Vagina (tissue), 2 donors: ENCODE data around the gene MCCC2. TPM values are rescaled to one million over a fixed set of nuclear protein-coding genes. Genes with fewer than 3 reads are reported as not detected.

ENCODE experiments used
- DNase-seq, 2 donors: peaks; one replicate each; pipeline ENCODE4 v3.0.0-alpha.2; 2017; ENCODE audit errors: extremely low spot score in 2 of 2
- H3K27ac ChIP-seq: fragments of 200-600 bp; sonication (generic); one replicate; pipeline ENCODE4 v1.5.1; 2019
- H3K27me3 ChIP-seq: fragments of 200-600 bp; sonication (generic); one replicate; pipeline ENCODE4 v1.5.1; 2019
- H3K36me3 ChIP-seq, 2 donors: fragments of 200-600 bp; sonication (generic); one replicate each; pipeline ENCODE4 v1.5.1; 2017 to 2019
- H3K4me1 ChIP-seq: fragments of 200-600 bp; sonication (generic); one replicate; pipeline ENCODE4 v1.5.1; 2019
- H3K4me3 ChIP-seq, 2 donors: fragments of 200-600 bp; sonication (generic); 1 replicate in 1 of 2; 2 replicates in 1 of 2; pipeline ENCODE4 v1.5.1; 2016 to 2019
- H3K9me3 ChIP-seq: fragments of 200-600 bp; sonication (generic); one replicate; pipeline ENCODE4 v1.5.1; 2019
- POLR2A ChIP-seq, 2 donors: fragments of 450-650 bp; IDR thresholded peaks; one replicate each; pipeline ENCODE4 v1.6.1; 2017; ENCODE audit warnings: antibody characterized with exemption in 2 of 2, mild to moderate bottlenecking in 2 of 2, moderate library complexity in 2 of 2
- POLR2AphosphoS5 ChIP-seq, 2 donors: sonication (generic); formaldehyde crosslinking; IDR thresholded peaks; one replicate each; pipeline ENCODE4 v1.9.0; 2017; ENCODE audit warnings: antibody characterized with exemption in 2 of 2, mild to moderate bottlenecking in 2 of 2, low read depth in 1 of 2; ENCODE audit not compliant: insufficient read depth in 1 of 2
- intact Hi-C: fragments of 100-400 bp; cut with DNase I; formaldehyde crosslinking; loops from one replicate; pipeline ENCODE4 v1.15.1; 2023
- total RNA-seq: library from RNA; depleted of rRNA; stranded (reverse); fragments of >200 nt; gene quantifications from one replicate; pipeline ENCODE4 v1.2.3, GENCODE V29; 2016
- TF ChIP-seq, protein P1 (sequence below), 3 experiments: fragments of 450-650 bp in 2 of 3; fragments of 200-600 bp in 1 of 3; sonication (generic) in 1 of 3; IDR thresholded peaks; one replicate each; pipeline ENCODE4 v1.5.1; 2017 to 2019; ENCODE audit warnings: antibody characterized with exemption in 3 of 3, mild to moderate bottlenecking in 2 of 3, moderate library complexity in 2 of 3

MCCC2 gene
- total RNA-seq, 1 donor from 2014 or later = 30.7 TPM

DNA sequence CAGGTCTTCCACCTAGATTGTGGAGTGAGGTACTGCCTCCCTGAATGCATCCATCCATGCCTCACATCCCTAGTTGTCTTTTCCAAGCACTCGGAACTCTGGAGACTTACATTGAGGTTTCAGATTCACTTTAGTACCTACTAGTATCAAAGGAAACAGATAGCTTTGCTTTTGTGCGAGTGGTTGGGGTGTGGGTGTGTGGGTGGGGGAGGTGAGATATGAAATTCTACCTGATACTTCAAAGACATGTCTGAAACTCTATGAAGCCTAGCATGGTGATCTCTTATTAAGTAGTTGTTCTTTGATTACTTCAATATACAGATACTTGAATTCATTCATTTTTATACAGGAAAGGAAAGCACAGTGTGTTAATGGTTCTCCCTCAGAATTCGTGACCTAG lies 64.4 kb downstream of the MCCC2 start:
- Histone ChIP-seq H3K4me1 (no peaks in the 10 kb centered on the region), H3K27ac (no peak overlapping the region), H3K9me3 (no peaks in the 10 kb centered on the region), H3K36me3 (peaks cover 0 to 19% of the 10 kb centered on the region in 2 donors), H3K27me3 (no peaks in the 10 kb centered on the region), H3K4me3 (no peak overlapping the region)
- DNase-seq = no peak
- intact Hi-C loops = no loop called here
- TF ChIP-seq POLR2A (IDR thresholded peaks at IDR 0.05) = no peak

GRCh38 chr5:71652349-71652748 lies 65.2 kb downstream of the MCCC2 start:
- Histone ChIP-seq H3K36me3 (peaks cover 0 to 25% of the 10 kb centered on the region in 2 donors), H3K27me3 (no peaks in the 10 kb centered on the region), H3K9me3 (no peaks in the 10 kb centered on the region), H3K4me1 (no peaks in the 10 kb centered on the region), H3K27ac (peak overlapping the region; percentile 38), H3K4me3 (no peak overlapping the region)
- intact Hi-C loops = no loop called here
- DNase-seq = no peak
- no peak for TF ChIP-seq POLR2A (IDR thresholded peaks at IDR 0.05)
- TF ChIP-seq, protein P1, sequence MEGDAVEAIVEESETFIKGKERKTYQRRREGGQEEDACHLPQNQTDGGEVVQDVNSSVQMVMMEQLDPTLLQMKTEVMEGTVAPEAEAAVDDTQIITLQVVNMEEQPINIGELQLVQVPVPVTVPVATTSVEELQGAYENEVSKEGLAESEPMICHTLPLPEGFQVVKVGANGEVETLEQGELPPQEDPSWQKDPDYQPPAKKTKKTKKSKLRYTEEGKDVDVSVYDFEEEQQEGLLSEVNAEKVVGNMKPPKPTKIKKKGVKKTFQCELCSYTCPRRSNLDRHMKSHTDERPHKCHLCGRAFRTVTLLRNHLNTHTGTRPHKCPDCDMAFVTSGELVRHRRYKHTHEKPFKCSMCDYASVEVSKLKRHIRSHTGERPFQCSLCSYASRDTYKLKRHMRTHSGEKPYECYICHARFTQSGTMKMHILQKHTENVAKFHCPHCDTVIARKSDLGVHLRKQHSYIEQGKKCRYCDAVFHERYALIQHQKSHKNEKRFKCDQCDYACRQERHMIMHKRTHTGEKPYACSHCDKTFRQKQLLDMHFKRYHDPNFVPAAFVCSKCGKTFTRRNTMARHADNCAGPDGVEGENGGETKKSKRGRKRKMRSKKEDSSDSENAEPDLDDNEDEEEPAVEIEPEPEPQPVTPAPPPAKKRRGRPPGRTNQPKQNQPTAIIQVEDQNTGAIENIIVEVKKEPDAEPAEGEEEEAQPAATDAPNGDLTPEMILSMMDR (IDR thresholded peaks at IDR 0.05) = no peak
- TF ChIP-seq POLR2AphosphoS5 (IDR thresholded peaks at IDR 0.05; ENCODE audit: insufficient read depth in 1 of 2, low read depth in 1 of 2) = no peak

- Histone ChIP-seq H3K27me3 (no peaks in the 10 kb centered on the region), H3K36me3 (peaks cover 0 to 31% of the 10 kb centered on the region in 2 donors), H3K27ac (peak overlapping the region; percentile 38), H3K4me3 (no peak overlapping the region), H3K9me3 (no peaks in the 10 kb centered on the region), H3K4me1 (no peaks in the 10 kb centered on the region)
- DNase-seq = no peak
- intact Hi-C loops = no loop called here
- TF ChIP-seq POLR2A (IDR thresholded peaks at IDR 0.05) (no peak), POLR2AphosphoS5 (IDR thresholded peaks at IDR 0.05; ENCODE audit: insufficient read depth in 1 of 2, low read depth in 1 of 2) (peak in 1 of 2 donors; percentile 40)
Observed at GRCh38 chr5:71652803-71653543, 65.8 kb downstream of the MCCC2 start.

DNA sequence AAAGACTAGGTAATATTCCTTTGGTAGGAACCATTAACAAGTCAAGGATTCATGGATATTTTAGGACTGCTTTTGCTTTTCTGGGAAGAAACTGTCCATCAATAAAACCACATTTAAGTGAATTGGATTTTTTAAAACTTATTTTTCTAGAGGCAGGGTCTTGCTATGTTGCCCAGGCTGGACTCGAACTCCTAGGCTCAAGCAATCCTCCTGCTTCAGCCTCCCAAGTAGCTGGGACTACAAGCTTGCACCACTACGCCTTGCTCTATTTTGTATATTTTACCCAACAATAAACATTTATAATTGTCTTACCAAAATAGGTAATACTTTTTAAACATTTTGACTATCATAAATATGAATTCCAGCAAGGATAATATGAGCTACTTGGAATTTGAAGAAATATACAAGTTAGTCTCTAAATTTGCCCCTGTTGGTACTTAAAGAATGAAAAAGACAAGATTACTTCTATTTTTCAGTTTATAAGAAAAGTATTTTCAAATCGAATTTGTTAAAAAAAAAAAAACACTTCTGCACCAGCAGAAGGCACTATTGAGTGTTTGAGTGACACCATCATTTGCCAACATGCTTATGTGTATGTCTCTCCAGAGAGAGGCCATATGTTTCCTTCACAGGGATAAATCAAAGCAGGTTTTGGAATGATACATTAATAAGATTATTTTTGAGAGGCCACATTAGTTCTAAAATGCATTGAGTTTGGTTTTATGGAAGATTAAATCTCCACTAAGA lies 71.9 kb downstream of the MCCC2 start:
- no peak overlapping the region for H3K27ac ChIP-seq
- no peaks in the 10 kb centered on the region for H3K27me3 ChIP-seq
- no peaks in the 10 kb centered on the region for H3K4me1 ChIP-seq
- intact Hi-C loops = no loop called here
- no peaks in the 10 kb centered on the region for H3K9me3 ChIP-seq
- H3K4me3 ChIP-seq = no peak overlapping the region
- H3K36me3 ChIP-seq = peaks cover 0 to 20% of the 10 kb centered on the region in 2 donors
- TF ChIP-seq POLR2AphosphoS5 (IDR thresholded peaks at IDR 0.05; ENCODE audit: insufficient read depth in 1 of 2, low read depth in 1 of 2) = no peak
- no peak for TF ChIP-seq POLR2A (IDR thresholded peaks at IDR 0.05)
- TF ChIP-seq, protein P1 (IDR thresholded peaks at IDR 0.05) = no peak
- no peak for DNase-seq

GRCh38 chr5:71662381-71662780 lies 75.2 kb downstream of the MCCC2 start:
- H3K27me3 ChIP-seq = no peaks in the 10 kb centered on the region
- H3K4me1 ChIP-seq = no peaks in the 10 kb centered on the region
- no peak for DNase-seq
- no peak overlapping the region for H3K4me3 ChIP-seq
- peaks cover 0 to 7% of the 10 kb centered on the region in 2 donors for H3K36me3 ChIP-seq
- intact Hi-C loops = no loop called here
- TF ChIP-seq POLR2A (IDR thresholded peaks at IDR 0.05) = no peak
- TF ChIP-seq, protein P1 (IDR thresholded peaks at IDR 0.05) = no peak
- TF ChIP-seq POLR2AphosphoS5 (IDR thresholded peaks at IDR 0.05; ENCODE audit: insufficient read depth in 1 of 2, low read depth in 1 of 2) = no peak
- H3K27ac ChIP-seq = no peak overlapping the region
- no peaks in the 10 kb centered on the region for H3K9me3 ChIP-seq
